Nephron (organoid): ENCODE data around the gene CHMP3.

Experiments
- H3K27ac Mint-ChIP-seq, 3 experiments: 2 replicates each; pipeline ENCODE4 v1.8.0; 2020; ENCODE audit warnings: mixed read lengths in 3 of 3, mild to moderate bottlenecking in 2 of 3, moderate library complexity in 1 of 3
- H3K27me3 Mint-ChIP-seq: 2 replicates; pipeline ENCODE4 v1.8.0; 2021; ENCODE audit warnings: low read depth, mild to moderate bottlenecking, moderate library complexity, mixed read lengths
- H3K36me3 Mint-ChIP-seq: 2 replicates; pipeline ENCODE4 v1.8.0; 2020; ENCODE audit warnings: low read depth, mixed read lengths
- H3K4me1 Mint-ChIP-seq: 2 replicates; pipeline ENCODE4 v1.8.0; 2020; ENCODE audit warnings: mixed read lengths
- H3K4me3 Mint-ChIP-seq, 3 experiments: 2 replicates each; pipeline ENCODE4 v1.8.0; 2020; ENCODE audit warnings: mild to moderate bottlenecking in 3 of 3, mixed read lengths in 3 of 3, moderate library complexity in 2 of 3
- H3K9me3 Mint-ChIP-seq: 2 replicates; pipeline ENCODE4 v1.8.0; 2020; ENCODE audit warnings: mixed read lengths
- TF ChIP-seq, protein P1 (sequence below), 3 experiments: fragments of 200-600 bp; sonication (generic); IDR thresholded peaks; one replicate each; pipeline ENCODE4 v1.5.0; 2021; ENCODE audit warnings: antibody characterized with exemption in 3 of 3; ENCODE audit not compliant: unreplicated experiment in 3 of 3

The CHMP3 gene

DNA sequence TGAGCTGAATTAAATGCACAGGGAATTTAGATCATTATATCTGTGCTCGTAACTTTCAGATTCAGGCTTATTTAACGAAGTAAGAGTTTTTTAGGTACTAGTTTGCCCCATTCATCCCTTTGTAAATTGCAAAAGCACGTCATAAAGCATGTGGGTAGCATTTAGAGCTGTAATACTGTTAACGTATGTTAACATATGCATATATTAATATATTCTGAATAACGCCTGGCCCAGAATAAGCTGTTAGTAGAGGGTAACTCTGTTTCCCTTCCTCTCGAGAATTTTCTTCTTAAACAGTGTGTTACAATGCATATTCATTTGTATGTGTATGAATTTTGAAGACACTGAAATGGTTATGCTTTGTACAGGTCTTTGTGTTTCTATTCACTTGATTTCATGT, 91.6 kb downstream of the CHMP3 start:
- TF ChIP-seq, protein P1, sequence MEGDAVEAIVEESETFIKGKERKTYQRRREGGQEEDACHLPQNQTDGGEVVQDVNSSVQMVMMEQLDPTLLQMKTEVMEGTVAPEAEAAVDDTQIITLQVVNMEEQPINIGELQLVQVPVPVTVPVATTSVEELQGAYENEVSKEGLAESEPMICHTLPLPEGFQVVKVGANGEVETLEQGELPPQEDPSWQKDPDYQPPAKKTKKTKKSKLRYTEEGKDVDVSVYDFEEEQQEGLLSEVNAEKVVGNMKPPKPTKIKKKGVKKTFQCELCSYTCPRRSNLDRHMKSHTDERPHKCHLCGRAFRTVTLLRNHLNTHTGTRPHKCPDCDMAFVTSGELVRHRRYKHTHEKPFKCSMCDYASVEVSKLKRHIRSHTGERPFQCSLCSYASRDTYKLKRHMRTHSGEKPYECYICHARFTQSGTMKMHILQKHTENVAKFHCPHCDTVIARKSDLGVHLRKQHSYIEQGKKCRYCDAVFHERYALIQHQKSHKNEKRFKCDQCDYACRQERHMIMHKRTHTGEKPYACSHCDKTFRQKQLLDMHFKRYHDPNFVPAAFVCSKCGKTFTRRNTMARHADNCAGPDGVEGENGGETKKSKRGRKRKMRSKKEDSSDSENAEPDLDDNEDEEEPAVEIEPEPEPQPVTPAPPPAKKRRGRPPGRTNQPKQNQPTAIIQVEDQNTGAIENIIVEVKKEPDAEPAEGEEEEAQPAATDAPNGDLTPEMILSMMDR (IDR thresholded peaks at IDR 0.05; ENCODE audit: unreplicated experiment in 3 of 3) = no peak
- Mint-ChIP-seq H3K9me3 (no peaks in the 10 kb centered on the region), H3K4me3 (no peak overlapping the region), H3K4me1 (peaks cover 14% of the 10 kb centered on the region), H3K27me3 (no peaks in the 10 kb centered on the region), H3K27ac (no peak overlapping the region), H3K36me3 (peaks cover 72% of the 10 kb centered on the region)

GRCh38 chr2:86470890-86471289, 92.4 kb downstream of the CHMP3 start:
- TF ChIP-seq, protein P1 (IDR thresholded peaks at IDR 0.05; ENCODE audit: unreplicated experiment in 3 of 3) = no peak
- peaks cover 14% of the 10 kb centered on the region for H3K4me1 Mint-ChIP-seq
- no peak overlapping the region for H3K27ac Mint-ChIP-seq
- no peaks in the 10 kb centered on the region for H3K9me3 Mint-ChIP-seq
- peaks cover 73% of the 10 kb centered on the region for H3K36me3 Mint-ChIP-seq
- no peaks in the 10 kb centered on the region for H3K27me3 Mint-ChIP-seq
- no peak overlapping the region for H3K4me3 Mint-ChIP-seq

DNA sequence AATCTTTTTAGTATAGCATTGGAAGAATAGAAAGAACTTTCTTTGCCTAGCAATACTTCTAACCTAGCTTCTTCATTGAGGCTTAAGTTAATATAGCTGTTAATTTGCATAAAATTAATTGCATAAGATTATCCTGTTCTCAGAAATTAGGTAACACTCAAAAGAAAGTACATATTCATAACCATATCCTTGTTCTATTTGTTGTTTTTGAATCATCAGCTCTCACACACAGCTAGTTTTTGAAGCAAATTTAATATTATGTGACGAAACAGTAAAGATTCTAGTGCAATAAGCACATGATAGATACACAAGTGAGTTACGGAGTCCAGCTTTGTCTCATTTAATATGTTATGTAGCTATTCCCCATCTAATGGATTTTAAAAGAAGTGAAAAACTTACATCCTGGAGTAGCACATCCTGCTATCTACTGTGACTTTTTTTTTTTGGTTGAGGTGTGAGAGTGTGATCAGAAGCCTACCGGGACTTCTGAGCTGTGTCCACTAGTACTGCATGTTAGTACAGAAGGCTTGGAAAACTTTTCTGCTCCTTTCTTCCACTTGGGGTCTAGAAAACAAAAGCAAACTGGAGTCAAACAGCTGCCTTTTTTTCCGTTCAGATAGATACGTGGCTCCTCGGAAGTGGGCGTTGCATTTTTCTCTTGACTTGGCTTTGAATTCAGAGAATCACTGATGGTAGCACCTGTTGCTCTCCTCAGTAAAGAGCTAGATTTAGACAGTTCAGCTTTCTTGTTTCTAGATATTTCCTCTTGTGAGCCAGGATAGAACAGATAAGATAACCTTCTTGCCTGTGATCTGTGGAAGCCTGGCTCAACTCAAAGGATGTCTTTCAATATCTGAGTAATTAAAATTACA, 94.8 kb downstream of the CHMP3 start:
- H3K4me1 Mint-ChIP-seq = peaks cover 21% of the 10 kb centered on the region
- no peaks in the 10 kb centered on the region for H3K27me3 Mint-ChIP-seq
- H3K36me3 Mint-ChIP-seq = peaks cover 72% of the 10 kb centered on the region
- H3K9me3 Mint-ChIP-seq = no peaks in the 10 kb centered on the region
- H3K4me3 Mint-ChIP-seq = peak overlapping the region in 1 of 3 experiments; percentile 3
- H3K27ac Mint-ChIP-seq = peak overlapping the region in 2 of 3 experiments; percentile 34 to 40
- TF ChIP-seq, protein P1 (IDR thresholded peaks at IDR 0.05; ENCODE audit: unreplicated experiment in 3 of 3) = no peak

GRCh38 chr2:86466306-86466705, 96.9 kb downstream of the CHMP3 start:
- H3K4me3 Mint-ChIP-seq = no peak overlapping the region
- H3K27me3 Mint-ChIP-seq = no peaks in the 10 kb centered on the region
- peaks cover 21% of the 10 kb centered on the region for H3K4me1 Mint-ChIP-seq
- peaks cover 68% of the 10 kb centered on the region for H3K36me3 Mint-ChIP-seq
- no peak overlapping the region for H3K27ac Mint-ChIP-seq
- H3K9me3 Mint-ChIP-seq = no peaks in the 10 kb centered on the region
- TF ChIP-seq, protein P1 (IDR thresholded peaks at IDR 0.05; ENCODE audit: unreplicated experiment in 3 of 3) = no peak

DNA sequence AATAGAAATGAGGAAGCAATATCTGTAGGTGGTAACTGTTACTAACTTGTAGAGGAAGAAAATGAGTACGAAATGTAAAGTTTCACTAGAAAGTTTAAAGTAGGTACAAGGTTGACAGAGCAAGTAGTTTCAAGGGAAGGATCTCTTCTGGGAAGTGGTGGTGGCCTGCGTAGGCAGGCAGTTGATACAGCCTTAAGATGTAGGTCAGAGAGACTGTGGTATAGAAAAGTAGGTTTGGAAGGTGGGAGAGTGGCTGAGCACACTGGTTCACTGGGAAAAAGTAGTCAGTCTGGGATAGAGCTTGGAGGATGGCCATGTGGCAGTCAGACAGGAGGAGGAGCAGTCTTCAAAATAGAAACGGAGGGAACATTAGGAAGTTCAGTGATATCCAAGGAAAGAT, 98.6 kb downstream of the CHMP3 start:
- Mint-ChIP-seq H3K27ac (peak overlapping the region in 2 of 3 experiments; percentile 16 to 27), H3K9me3 (no peaks in the 10 kb centered on the region), H3K27me3 (no peaks in the 10 kb centered on the region), H3K4me1 (peaks cover 21% of the 10 kb centered on the region), H3K4me3 (no peak overlapping the region), H3K36me3 (peaks cover 73% of the 10 kb centered on the region)
- TF ChIP-seq, protein P1 (IDR thresholded peaks at IDR 0.05; ENCODE audit: unreplicated experiment in 3 of 3) = no peak
